Left hindlimb (tissue), 1 donor: Measurements from ENCODE around the gene LHX3.

Experiments
- DNase-seq: peaks from one replicate; pipeline ENCODE4 v3.0.0-alpha.2; 2018

LHX3 gene

DNA sequence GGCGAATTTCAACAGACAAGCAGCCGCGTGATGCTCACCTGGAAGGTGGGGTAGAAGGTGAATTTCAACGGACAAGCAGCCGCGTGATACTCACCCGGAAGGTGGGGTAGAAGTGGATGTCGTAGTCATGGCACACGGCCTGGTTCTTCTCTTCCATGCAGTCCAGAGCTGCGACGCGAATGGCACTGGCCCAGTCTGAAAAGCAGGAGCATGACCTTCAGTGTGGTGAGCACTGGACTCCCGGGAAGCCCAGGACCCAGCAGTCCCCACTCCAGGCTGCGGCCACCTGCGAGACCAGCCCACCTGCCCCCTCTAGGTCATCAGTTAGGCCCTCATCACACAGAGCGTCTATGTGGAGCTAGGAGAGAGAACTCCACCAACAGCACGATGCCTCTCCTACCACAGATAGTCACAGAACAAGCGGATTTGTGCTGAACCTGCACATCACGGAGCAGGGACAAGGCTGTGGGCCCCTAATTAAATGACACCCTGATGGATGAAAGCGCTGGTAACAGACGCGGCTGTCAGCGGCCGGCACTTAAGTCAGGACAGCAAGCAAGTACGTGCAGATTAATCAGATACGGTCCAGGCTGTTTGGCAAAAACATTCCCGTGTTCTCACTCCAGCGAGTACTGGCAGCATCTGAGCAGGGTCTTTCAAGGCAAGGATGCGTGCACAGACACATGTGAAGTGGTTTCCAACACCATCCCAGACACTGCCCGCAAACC, 21.9 kb upstream of the LHX3 start:
- DNase-seq = no peak

DNA sequence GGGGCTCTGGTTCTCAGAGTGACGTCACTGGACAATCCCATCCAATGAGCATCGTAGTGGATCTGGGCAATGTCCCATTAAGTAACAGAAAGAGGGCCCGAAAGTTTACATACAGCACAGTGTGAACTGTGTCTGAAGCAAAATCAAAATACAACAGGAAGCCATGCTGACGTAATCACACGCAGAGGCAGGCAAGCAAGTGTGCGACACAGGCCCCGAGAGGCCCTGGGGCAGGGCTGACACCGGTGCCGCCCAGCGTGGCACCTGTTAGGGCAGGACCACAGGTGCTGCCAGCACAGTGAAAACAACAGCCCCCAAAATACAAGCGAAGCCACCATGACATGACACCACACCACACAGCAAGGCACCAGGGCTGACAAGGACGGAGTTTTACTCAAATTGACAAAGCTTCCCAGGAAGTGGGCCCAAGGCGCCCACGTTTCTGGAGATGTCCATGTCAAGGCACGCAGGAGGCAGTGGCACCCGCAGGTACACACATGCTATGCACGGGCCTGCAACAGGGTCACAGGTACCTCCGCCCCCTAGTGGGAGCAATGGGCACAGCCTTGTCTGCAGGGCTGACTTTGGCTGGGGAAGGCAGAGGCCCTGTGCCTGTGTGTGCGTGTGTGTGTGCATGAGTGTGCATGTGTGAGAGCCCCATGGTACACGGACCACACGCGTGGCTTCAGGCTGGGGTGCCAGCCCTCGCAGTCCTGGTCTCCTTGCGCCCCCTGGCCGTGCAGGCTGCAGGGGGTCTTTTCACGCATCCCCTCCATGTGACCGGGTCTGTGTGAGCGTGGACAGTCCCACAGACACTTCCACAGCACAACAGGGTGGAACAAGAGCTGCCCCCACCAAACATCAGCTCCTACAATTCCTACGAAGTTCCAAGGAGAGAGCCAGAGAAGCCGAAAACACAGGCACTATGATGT, 21.1 kb upstream of the LHX3 start:
- DNase-seq = peak; percentile 53

DNA sequence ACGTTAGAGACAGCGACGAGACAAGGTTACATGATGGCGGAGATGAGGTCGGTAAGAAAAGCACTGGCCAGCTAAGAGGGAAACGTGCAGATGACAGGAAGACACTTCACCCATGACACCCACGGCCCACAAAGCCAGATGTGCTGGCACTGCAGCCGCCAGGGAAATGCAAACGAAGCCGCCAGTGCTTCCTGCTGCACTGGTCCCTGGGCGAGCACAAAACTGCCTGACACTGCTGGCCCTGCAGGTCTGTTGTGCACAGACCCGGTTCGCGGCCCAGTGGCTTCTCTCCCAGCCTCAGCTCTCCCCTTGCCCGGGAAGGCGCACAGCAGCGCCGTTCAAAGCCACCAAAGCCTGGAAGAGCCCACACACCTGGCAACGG, 20.4 kb upstream of the LHX3 start:
- DNase-seq = no peak

DNA sequence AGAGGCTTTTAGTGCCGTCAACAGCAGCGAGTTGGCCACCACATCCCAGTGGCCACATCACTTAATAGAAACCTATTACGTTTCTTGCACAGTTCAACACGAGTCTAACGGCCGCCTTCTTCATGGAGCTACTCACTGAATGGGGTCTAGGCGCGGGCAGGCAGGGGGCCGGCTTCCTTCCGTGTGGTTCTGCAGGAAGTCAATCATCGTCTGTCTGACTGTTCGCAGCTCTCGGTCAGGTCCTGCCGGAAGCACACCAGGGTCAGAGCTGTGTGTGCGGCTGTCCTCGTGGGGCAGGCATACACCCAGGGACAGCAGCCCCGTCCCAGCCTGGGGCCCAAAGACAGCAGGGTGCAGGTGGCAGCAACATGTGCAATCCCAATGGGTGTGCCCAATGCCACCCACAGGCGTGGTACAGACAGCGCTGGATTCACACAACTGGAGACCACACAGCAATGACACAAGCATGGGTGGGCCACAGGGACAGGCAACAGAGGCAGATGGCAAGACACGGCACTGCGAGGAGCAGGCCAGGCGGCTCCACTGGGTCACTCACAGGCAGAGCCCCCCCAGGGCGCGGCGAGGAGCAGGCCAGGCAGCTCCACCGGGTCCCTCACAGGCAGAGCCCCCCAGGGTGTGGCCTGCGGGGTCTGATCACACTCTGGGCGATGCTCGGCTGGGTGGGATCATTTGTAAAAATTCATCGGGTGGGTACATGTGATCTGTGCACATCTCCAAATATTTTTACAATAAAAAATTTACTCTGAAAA, 19.1 kb upstream of the LHX3 start:
- no peak for DNase-seq

DNA sequence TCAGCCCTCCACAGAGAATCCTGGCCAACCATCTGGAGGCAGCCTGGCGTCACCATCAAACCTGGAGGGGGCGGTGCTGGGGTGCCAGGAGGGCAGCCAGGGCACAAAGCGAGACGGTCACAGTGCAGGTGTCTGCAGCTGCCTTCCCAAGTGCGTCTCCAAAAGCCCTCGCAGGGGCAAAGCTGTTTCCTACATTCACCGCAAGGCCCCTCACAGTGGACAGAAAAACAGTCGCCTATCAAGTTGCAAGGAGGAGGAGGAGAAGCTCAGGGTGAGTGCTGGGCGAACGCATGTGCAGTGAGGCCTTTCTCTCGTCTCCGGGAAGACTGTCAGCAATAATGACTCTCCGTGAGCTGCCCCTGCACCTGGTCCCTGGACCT, 18.0 kb upstream of the LHX3 start:
- no peak for DNase-seq

DNA sequence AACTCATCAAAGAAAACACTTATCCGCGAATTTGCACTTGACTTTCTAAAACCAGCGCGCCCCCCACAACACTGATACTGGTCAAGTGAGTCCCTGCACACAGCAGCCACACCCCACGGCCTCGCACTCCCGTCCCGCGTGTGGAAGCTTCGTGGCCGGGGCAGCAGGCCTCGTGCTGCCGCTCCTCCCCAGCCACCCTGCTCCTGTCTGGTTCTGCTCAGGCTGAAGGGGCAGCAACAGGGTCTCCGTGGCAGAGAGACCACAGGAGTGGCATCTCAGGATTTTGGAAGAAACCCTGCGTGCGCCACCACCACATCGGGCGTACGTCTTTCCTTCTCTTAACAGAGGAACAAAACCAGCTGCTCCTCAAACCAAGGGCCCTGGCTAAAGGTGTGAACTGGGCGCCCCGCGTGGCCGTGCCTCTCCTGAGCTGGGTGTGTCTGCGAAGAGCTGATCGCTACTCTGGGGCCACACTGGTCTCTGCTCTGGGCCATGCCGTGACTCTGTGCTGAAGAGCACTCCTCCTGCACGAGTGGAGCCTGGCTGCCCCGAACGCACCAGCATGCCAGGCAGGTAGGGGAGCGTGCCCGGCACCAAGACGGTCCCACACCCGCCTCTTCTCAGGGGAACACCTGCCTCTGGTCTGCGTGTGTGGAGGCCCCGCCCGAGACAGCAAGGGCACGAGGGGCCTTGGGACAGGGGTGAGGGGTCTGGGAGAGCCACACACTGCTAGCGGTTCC, 17.4 kb upstream of the LHX3 start:
- DNase-seq = no peak

DNA sequence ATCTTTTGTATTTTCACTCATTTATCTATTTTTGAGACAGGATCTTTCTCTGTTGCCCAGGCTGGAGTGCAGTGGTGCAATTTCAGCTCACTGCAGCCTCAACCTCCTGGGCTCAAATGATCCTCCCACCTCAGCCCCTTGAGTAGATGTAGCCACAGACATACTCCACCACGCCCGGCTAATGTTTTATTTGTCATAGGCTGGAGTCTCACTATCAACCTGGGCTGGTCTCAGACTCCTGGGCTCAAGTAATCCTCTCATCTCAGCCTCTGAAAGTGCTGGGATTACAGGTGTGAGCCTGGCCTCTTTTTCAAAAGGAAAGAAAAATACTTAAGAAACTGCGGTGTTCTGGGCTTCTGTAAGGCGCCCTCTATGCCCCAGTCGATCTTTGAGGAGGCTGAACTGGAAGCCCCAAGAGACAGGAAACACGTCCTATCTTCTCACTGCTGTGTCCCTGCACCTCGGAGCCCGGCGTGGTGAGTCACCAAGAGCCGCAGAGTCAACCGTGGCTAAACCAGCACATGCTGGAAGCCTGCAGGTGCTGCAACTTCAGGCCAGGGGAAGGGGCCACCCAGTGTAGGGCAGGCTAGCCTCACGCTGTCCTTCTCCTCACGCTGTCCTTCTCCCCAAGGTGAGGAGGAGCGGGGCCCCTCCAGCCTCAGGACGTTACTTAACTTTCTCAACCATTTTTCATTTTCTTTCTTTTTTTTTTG, 15.2 kb upstream of the LHX3 start:
- DNase-seq = no peak

DNA sequence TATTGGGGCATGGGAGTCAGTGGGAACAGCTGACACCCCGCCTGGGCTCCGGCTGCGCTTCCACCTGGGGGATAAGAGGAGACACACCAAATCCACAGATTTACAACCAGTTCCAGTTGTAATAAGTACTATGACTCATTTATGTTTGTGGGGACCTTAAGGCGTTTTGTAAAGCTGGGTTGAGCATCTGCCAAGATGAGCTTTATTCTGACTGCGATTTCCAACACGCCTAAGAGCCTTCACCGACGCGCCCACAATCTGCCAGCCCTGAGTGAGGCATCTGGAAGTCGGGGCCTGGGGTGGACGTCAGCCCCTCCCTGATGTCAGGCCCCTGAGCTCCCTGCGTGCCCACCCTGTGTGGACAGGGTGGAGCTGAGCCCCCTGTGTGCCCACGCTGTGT, 14.3 kb upstream of the LHX3 start:
- DNase-seq = no peak

DNA sequence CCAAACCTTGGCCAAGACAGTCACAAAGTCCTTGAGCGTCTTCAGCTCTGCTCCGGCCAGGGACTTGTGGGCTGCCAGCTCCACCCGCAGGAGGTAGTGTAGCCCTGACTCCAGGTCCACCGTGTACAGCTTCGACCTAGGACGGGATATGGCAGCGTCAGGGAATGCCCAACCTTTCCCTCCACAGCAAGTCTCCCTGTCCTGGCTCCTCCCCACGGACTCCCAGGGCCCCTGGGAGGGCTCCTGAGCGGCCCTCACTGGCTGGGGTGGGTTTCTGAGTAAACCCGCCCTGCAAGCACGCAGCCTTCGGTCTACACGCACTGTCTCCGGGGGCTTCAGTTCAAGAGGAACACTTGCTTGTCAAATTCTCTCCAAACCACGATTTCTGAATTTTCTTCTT, 13.7 kb upstream of the LHX3 start:
- no peak for DNase-seq

DNA sequence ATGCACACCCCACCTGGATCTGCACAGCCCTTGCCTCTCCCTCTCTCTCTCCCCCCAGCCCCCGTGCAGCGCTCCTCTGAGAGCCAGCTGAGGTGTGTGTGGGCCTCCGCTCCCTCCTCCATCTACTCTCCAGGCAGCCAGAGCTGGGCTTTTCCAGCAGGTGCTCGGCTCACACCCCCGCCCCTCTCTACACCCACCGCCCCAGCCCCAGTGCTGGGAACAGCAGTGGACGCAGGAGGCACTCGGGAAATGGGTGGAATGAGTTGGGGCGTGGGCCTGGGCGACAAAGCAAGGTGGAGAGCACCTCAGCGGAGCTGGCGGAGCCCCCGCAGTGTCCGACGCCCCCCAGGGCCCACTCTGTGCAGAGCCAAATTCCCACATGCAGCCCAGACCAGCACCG, 13.3 kb upstream of the LHX3 start:
- DNase-seq = no peak

DNA sequence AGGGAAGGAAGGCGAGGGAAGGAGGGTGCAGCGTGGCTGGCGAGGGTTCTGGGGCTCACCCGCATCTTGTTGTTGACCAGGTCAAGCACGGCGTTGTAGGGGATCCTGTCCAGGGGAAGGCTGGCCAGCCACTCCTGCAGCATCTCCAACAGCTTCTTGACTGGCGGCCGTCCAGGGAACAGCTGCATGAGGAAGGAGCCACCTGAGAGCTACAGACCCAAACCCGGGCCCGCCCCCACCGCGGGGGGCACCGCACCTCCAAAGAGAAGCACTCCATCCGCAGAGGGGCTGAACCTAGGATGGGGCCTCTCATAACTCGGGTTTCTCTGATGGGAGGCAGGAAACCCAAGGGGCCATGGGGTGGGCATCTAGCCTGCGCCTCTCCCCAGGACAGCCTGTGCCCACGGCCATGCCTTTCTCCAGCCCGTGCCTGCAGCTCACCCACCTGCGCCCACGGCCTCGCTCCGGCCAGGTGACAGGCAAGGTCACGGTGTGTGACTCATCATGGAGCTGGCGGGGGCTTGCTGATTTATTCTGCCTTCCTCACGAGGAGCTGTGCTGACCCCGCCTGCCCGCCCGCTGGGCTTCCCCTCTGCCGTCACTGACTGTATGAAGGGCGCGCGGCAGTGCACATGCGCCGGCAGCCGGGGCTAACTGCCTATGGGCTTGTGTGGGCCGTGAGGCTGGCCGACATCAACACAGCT, 11.8 kb upstream of the LHX3 start:
- no peak for DNase-seq

DNA sequence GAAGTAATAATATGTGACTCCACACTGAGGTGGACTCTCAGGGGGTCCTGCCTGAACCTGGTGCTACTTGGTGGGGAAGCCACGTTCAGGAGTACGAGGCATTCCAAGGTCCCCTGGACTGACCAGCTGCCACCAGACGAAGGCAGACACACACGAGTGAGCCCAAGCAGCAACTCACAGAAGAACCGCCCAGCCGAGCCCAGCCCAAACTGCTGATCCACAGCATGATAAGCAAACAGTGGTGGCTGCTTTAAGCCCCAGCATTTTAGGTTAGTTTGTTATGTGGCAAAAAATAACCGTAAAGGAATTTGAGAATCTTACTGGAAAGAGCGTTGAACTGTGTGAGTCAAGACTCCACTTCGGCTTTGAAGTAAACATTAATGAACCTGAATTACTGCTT, 8.8 kb upstream of the LHX3 start:
- DNase-seq = no peak

DNA sequence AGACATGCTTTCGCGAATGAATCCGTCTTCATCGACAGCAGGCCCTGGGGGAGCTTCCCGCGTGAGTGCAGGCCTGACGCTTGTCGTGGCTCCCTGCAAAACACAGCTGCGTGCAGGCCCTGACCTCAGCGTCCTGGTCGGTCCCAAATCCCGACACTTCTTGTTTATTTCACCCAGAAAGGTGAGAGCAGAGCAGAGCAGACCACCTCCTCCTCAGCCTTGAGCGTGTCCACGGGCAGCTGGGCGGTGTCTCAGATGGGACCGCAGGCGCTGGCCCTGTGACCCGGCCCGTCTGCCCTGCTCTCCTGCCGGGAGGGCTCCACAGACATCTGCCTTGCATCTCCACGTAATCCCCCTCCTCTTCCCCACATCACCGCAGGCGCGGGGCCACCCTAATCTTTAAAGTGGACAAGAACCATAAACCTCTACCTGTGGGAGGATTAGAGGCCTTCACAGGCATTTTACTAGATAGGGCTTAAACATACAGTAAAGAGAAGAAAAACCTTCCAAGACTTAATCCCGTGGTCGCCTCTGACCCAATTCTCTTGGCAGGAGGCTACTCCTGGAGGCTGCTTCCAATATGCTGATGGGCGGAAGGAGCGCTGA, 7.5 kb upstream of the LHX3 start:
- DNase-seq = no peak

DNA sequence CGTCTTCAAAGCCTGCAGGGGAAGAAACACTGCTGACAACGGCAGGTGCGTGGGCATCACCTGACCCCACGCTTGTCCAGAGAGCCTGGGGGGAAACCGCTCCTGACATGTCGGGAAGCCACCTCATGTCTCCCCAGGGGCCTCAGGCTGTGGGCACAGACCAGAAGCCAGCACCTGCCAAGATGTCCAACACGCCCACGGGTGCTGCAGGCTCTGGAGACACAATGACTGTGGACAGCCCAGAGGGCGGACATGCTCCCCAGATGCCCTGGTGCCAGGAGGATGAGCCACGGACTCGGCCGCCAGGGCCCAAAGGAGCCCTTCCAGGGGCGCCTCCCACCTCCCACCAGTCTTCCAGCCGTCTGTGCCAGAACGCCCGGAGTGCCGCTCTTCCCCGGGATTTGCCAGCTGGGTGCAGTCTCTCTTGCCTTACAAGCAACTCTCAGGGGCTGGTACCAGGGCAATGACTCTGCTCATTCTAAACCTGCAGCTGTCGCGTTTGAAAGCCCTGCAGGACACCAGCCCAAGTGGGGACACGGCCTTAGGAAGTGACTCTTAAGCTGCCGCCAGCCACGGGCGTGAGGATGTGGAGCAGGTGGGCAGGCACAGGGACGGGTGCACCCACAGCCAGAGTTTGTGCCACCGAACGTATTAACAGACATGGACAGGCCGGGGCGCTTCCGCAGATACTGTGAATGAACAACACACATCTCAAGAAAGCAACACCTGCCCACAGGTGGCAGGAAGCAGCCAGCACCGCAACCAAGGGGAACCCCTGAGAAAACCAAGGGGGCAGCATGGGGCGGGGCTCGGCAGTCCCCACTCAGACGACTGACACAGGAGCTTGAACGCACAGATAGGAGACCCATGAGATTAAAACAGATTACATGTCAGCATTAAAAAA, 6.8 kb upstream of the LHX3 start:
- no peak for DNase-seq

DNA sequence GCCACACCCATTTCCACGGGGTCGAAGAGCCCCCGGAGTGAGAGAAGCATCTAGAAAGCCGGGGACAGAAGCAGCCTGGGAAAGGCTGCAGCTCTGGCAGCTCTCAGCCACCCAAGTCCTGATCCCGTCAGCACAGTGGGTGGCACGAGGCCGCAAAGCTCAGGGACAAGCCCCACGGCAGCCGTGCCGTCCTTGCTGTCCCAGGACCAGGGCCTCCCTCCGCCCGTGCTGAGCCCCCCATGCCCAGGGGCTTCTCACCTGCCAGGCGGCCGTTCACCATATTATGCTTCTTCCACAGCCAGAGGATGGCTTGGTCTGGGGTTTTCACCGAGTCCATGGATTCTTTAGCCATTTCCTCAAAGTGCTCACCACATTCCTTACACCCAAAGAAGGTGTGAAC, 6.1 kb upstream of the LHX3 start:
- DNase-seq = no peak

DNA sequence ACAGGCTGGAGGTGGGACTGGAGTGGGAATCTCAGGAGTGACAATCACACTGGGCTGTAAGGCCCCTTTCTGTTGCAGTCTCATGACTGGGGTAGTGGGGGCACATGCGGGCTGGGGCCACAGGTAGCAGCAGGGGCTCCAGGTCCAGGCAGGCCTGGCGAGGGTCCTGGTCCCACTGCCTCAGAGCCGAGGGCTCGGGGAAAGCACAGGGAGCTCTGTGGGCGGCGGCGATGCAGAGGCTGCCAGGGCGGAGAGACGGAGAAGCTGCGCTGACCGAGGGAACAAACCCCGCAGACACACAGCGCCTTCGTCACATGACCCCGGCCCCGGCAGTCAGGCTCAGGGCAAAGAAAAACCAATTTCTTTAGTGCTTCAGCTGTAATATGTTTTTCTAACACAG, 5.3 kb upstream of the LHX3 start:
- DNase-seq = no peak

DNA sequence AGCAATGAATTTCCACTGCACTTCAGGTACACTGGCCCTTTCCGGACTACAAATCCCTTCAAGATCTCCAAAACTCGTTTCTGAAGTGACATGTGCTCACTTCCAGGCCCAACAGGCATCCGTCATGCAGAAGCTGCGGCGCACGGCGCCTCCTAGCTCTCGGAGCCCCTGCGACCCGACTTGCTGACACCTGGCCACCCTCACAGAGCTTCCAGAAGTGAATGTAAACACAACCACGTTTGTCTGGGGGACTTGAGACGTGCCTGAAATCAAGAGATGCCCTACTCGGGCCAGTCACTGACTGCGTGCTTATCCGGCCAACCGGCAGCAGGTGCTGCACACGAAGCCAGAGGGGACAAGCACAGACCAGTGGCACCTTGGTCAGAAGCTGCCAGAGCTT, 4.9 kb upstream of the LHX3 start:
- DNase-seq = no peak

DNA sequence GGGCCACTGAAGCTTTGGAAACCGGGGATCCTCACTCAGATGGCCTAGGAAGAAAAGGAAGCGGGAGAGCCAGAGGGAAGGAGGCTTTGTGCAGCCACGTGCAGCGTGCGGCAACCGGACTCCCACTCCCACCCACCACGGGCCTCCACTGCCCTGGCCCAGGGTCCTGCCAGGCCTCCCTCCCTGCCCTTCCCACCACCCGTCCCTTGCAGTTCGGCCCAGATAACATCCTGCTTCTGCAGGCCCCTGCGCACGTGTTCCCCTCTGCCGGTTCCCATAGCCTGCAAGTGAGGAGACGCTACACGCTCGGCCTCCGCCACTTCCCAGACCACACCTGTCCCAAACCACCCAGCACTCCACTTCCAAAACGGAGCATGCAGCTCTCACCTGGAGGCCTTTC, 4.3 kb upstream of the LHX3 start:
- DNase-seq = no peak

DNA sequence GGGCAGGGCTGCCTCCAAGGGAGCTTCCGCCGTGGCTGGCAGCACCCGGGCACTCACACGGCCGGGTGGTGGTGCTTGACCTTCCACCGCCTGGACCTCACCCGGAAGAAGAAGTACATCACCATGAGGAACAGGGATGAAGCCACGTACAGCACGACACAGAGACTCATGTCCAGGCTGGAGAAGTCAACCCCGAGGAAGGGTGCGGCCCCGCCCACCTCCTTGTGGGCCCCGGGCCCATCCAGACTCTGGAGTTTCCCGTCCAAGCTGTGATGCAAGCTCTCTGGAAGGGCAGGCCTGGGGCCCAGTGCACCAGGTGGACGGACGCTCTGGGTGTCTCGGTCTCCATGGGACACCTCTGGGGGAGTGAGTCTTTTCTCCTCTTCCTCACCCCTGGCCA, 3.7 kb upstream of the LHX3 start:
- no peak for DNase-seq

DNA sequence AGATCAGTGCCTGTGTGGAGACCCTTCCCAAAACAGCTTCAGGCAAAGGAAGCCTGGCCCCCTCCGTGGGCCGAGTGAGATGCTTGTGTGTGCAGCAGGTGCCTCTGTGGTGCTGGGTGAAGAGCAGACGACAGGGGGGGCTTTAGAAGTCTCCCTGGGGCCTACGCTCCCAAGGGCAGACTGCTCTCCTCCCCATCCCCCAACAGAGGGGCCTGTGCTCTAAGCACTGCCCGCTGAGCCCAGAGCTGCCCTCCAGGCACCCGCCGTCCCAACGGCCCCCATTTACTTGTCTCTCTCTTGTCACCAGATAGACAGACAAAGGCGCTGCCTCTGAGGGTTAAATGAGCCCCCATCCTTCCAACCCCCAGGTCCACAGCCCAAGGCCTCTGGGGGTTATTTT, 2.7 kb upstream of the LHX3 start:
- no peak for DNase-seq
